NCI-H1436 treated with DMSO at 0.1 percent for 48 hours (cell line): ENCODE measurements around the gene CACNA2D3.

Experiments
- DNase-seq: peaks from one replicate; lab custom pipeline; 2025; lab: John Stamatoyannopoulos, UW

The CACNA2D3 gene

DNA sequence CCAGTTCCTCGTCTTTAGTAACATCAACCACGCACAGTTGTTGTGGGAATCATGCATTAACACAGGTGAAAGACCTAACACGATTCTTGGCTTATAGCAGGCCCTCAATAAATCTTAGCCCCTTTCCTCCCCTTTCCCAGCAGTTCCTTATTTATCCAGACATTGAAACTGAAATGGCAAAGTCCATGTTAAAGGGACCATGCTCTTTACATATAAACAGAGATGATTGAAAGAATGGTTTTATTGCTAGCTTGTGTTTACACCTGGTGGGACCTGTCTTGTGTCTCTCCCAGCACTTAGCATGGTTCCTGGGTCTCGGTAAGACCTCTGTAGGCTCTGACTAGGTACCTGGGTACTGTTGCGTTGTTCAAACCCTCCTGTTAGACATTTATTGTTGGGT is 553.7 kb downstream of the CACNA2D3 start:
- DNase-seq, result no peak

DNA sequence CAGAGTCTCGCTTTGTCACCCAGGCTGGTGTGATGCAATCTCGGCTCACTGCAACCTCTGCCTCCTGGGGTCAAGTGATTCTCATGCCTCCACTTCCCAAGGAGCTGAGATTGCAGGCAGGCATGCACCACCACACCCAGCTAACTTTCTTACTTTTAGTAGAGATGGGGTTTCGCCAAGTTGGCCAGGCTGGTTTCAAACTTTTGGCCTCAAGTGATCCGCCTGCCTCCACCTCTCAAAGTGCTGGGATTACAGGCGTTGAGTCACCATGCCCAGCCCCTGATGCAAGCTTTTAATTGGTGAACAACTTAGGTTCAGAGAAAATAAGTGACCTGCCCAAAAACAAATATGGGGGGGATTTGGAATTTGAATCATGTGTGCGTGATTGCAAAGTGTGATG is 559.4 kb downstream of the CACNA2D3 start:
- no peak for DNase-seq

DNA sequence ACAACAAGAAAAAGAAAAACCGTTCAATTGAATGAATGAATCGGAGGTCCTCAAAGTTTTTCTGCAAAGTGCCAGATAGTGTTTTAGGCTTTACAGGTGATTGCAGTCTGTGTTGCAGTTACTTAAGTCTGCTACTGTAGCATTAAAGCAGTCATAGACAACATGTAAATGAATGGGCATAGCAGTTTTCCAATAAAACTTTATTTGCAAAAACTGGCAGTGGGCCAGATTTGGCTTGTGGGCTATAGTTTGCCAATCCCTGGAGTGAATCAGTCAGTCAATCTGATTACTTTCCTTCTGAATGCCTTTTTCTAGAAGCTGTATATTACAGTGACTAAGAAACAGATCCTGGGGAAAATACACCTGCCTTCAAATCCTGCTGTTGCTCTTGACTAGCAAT is 562.9 kb downstream of the CACNA2D3 start:
- no peak for DNase-seq

DNA sequence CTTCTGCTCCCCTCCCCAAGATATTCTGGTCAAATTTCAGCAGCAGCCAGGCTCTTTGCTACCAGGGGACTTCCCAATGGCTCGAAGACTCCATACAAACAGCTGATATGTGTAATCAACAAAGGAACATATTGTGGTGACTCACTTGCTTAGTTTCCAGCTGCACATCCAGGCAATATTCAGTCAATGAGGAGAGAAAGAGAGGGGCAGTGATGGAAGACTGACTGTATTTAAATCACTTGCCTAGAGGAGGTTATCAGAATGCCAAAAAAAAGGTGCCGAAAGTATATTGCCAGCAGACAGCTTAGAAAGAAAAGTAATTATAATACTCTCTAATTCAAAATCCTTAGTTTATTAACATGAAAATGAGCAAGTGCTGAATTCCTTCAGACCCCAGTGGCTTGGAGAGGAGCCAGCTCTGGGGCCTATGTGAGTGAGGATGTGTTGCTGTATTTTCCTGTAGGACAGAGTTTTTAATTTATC is 569.0 kb downstream of the CACNA2D3 start:
- no peak for DNase-seq

DNA sequence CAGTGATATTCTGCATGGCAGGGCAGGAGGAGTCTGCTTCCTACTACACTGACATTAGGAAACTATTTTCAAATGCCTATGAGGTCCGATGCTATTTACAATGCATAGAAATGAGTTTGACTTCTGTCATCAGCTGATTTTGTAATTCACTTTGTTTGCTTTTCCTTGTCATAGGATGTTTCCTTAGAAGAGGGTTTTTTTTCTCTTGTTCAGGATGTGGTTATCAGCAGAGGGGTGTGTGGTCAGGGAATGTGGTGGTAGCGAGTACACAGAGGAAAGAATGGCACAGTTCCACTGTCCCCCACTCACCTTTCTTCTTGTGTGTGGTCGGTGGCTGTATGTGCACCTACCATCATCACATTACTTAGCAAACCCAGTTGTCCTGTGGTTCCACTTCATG is 574.0 kb downstream of the CACNA2D3 start:
- no peak for DNase-seq

DNA sequence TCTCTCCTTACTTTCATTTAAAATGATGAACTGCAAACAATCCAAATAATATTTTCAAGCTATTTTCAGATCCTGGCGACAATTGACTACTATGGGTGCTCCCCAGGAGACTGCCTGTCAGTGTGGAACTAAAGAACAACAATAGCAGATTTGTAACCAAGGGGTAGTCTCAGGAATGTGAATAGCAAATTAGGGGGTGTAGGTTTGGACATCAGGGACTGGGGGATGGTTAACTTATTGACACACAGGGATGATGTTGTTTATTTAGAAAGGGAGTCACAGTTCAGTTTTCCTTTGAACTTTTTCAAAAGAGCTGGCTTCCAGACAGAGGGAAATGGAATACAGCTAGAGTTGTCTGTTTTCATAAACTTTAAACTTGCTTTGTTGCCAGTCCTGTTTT is 575.7 kb downstream of the CACNA2D3 start:
- DNase-seq, result no peak

DNA sequence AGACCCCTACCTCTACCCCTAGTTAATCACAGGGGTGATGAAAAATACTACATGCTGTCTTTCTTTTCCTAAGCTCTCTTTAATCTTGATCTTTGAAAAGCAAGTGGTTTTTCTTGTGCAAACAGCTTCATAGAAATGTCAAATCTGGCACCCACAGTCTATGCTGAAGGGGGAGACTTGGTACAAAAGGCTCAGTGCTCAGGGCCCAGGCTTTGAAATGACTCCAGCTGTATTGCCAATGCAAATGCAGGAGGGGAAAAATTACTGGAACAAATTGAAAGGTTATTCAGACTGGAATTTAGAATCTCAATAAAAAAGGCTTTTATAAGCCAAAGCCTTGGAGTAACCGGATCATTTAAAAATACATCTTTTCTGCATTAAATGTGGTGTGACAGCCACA is 581.6 kb downstream of the CACNA2D3 start:
- DNase-seq, result no peak

DNA sequence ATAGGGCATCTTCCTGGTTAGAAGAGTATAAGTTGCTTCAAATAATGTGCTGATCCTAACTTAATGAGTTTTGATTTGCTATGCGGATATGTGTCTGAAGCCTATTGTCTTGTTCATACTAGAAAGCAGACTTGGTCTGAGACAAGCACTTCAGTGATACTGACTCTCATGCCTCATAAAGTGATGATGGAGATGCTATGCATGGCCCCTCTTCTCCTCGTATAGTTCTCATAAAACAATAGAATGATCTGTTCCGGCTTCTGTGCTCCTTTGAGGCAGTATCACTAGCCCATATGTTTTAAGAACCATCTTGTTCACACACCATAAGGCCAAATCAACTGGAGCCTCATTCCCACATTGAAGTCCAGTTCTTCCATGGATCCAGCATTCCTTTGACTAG is 583.4 kb downstream of the CACNA2D3 start:
- DNase-seq, result no peak

DNA sequence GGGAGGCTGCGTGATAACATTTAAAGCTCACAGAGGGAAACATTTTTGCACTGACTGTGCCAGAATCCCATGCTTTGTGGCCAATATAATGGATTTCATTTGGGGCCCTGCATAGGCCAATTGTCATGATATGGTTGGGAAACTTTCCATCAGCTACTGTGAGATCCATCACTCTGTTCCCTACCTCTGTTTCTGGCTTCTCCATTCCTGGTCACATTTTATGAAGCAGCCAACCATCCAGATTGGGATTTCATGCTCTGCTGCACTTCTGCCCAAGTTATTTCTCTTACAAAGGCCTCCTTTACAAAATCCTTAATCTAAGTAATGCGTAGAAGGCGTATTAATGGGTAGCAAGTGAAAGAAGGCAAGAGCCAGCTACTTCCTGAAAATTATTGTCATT is 584.4 kb downstream of the CACNA2D3 start:
- DNase-seq, result no peak

DNA sequence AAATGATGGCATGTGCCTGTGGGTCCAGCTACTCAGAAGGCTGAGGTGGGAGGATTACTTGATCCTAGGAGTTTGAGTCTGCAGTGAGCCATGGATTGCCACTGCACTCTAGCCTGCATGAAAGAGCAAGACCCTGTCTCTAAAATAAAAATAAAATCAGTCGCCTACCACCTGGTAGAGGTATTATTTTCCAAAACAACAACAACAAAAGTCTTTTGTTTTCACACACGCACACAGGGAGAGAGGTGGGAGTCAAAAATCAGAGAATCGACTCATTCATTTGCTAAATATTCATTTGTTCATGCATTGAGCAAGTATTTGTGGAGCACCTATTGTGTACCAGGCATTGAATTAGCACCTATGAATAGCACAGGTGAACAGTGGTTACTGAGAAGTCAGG is 587.4 kb downstream of the CACNA2D3 start:
- no peak for DNase-seq

DNA sequence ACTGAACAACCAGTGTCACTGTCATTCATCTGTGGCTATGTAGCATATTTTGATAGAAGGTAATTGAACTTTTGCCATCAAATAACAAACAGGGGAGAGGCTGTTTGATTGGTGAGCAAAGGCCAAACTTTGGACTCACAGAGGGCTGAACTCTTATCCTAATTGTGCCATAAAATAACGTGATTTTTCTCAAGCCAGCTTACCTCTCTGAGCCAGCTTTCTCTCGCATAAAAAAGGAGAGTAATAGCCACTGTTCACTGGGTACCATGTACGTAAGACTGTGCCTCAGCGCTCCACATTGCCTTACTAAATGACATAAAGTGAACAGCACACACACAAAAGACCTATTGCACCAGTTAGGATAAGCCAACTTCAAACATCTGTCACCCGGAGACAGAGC is 588.6 kb downstream of the CACNA2D3 start:
- no peak for DNase-seq

DNA sequence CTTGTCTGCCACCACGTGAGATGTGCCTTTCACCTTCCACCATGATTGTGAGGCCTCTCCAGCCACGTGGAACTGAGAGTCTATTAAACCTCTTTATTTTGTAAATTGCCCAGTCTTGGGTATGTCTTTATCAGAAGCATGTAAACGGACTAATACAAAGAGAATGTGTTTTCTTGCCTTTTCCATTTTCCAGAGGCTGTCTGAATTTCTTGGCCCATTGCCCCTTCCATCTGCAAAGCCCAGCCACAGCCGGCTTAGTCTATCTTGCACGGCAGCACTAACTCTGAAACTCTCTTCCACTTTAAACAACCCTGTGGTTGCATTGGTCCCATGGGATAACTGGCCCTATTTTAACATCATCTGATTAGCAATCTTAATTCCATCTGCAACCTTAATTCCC is 590.2 kb downstream of the CACNA2D3 start:
- no peak for DNase-seq

DNA sequence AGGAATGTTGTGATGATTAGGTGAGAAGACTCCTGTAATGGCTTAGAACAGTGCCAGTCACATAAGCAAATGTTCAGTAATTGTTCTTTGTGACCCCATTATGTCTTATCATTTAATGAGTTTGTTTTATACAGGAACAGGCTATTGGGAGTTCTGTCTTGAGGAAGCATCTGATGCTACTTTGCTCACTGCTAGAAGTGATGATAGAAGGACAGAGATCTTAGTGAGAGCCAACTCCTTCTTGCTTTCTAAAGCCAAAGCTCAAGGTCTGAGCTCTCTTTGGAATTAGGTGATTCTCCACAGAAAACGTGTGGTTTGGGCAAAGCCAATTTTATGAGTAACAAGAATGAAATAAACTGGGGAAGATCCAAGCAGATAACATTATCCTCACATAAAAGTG is 590.7 kb downstream of the CACNA2D3 start:
- no peak for DNase-seq

DNA sequence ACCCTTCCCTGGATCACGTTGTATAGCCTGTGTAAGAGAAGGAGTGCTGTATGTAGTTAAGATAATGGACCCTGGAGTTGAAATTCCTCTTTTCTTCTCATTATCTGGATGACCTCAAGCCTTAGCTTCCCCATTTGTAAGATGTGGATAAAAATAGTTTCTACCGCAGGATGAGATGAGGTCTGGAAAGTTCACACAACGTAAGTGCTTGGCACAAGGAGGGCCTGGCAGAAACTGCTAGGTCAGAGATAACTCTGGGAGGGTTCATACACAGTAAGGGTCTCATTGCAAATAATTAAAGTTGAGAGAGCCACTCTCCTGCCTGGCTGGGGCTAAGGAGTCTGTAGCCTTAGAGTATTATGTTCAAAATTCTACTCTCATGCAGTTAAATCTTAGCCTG is 591.1 kb downstream of the CACNA2D3 start:
- no peak for DNase-seq

DNA sequence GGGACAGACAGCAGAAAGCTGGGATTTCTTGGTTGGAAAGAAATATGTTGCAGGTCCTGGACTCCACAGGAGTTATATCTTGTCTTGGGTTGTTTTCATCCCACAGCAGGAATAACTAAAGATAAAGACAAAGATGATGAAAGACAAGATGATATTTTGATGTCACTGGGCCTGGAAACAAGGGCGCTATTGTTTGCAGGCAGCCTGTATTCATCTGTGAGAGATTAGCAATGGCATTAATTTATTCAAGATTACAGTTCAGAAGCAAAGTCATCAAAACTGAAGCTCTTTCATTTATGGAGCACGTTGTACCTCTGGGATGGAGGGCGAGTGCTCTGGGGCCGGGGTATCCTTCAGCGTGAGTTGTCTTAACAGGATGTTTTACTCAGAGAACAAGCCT is 591.7 kb downstream of the CACNA2D3 start:
- DNase-seq, result no peak

DNA sequence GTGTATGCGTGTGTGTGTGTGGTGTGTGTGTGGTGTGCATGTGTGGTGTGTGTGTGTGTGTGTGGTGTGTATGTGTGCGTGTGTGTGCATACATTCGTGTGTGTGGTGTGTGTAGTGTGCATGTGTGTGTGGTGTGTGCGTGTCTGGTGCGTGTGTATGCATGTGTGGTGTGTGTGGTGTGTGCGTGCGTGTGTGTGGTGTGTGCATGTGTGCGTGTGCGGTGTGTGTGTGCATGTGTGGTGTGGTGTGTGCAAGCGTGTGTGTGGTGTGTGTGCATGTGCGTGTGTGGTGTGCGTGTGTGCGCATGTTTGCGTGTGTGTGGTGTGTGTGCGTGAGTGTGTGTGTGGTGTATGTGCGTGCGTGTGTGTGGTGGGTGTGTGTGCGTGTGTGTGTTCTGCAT is 595.2 kb downstream of the CACNA2D3 start:
- no peak for DNase-seq

DNA sequence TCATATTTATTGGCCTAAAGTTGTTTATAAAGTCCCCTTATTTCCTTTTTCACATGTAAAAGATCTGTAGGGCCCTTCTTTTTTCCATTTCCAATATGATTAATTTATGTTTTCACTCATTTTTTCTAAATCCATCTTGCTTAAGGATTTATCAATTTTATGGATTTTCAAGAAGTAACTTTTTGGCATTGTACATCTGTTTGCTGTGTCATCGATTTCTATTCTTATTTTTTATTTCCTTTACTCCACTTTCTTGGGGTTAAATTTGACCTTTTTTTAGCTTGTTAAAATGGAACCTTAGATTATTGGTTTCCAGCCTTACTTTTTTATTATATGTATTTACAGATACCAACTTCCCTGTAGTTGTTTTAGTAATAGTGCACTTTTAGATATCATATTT is 597.6 kb downstream of the CACNA2D3 start:
- no peak for DNase-seq

DNA sequence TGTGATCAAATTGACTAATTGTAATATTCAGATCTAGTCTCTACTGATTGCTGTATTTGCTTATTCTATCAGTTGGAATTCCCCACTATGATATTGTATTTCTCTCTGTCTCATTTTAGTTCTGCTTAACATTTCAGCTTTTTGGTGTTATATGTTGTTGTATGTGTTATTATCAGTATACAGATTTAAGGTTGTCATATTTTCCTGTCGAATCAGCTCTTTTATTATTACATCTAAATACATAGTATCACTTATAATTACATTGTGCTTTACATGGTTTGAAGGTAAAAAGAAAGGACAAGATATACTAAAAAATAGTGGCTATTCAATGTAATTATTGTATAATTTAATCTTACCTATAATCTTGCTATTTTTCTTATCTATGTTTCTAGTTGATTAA is 598.3 kb downstream of the CACNA2D3 start:
- no peak for DNase-seq

DNA sequence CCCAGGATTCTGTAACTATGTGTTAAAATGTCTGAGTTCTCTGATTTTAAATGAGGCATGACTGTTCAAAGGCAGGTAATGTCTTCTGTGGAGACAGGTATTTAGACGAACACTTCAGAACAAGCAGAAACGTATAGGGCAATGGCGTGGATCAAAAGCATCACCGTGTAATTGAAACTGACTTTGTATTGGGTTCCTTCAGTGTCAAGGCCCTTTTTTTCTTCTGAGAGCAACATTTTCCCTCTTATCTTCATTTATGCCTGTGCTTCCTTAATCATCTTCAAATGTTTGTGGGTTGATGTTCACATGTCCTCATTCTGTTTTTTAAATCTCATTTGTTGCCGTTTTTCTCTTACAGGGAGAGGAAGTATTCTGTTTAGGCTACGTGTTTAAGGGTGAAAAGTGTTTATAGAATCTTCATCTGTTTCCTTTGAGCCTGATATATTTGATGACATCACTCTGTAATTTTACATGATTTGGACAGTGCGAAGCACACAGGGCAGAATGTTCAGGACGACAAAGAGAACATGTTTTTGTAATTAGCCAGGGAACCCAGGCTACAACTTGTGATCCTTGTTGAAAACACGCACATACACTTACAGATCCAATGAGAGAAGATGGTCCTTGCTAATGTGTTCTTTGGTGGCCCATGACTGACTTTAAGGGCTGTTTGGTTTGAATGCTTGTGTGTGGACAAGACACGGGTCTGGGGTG is 609.5 kb downstream of the CACNA2D3 start:
- no peak for DNase-seq

DNA sequence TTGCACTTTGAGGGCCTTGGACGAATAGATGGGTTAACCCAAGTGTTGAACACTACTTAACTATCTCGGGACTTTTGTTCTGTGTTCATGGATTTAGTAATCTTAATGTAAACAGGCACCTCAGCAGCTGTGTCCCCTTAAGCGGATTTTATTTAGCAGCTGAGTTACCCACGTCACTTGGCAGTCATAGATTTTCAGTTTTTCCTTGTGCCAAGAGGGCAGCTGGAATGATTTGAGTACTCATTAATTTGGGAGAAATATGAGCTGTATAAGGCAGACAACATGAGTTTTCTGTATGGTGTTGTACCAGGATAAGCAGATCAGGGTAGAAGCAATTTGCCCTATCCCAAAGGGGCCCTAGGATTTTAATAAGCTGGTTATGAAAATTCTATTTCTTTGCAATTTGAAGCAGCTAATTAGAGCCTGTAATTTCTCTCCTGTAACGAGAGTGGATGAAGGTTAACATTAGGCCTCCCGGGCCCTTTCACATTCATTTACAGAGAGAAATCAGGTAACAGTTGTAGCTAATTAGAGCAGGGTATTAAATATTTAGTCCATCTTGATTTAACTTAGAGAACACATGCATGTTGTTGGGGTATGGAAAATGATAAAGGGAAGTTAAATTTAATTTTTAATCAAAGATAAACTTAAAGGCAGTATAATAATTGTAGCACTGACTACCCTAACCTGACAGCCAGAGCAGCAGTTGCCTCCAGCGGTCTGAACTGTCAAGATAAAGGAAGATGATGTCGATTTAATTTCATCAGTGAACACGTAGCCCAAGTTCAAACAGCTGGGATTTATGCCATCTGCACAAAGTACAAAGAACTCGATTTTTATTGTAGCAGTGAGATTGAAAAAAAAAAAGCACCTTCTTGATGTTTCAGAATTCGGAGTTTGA is 611.0 kb downstream of the CACNA2D3 start:
- peak; percentile 33 for DNase-seq

DNA sequence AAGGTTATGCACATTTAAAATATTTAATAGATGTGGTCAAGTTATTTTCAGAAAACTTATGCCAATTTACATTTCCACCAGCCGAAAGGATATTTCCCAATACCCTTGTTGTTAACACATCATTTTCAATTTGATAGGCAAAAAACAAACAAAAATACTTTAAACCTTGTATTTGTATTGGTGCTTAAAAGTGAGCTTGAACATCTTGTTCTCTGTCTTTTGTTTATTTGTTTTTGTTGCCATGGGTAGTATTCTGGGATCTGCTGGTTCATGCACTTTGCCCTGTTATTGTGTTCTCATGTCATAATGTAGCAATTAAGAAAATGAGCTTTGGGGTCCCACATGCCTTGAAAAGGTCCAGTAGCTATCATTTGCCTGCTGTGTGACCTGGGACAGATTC is 614.1 kb downstream of the CACNA2D3 start:
- no peak for DNase-seq

DNA sequence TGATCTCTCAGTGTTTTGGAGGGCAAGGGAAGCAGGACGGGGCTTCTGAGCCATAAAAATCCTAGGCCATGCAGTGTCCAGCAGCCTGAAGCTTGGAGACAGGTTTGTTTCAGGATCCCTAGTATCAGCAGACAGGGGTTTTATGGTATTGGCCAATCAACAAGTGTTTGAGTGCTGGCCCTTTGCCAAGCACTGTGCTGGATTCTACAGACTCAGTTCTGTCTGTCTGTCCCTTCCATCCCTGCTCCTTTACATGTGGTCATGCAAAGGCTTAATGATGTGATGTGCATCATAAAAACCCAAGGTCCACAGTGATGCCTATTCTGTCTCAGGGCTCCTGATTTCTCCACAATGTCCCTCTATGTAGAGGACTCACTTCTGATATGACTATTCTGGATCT is 621.4 kb downstream of the CACNA2D3 start:
- DNase-seq, result no peak

DNA sequence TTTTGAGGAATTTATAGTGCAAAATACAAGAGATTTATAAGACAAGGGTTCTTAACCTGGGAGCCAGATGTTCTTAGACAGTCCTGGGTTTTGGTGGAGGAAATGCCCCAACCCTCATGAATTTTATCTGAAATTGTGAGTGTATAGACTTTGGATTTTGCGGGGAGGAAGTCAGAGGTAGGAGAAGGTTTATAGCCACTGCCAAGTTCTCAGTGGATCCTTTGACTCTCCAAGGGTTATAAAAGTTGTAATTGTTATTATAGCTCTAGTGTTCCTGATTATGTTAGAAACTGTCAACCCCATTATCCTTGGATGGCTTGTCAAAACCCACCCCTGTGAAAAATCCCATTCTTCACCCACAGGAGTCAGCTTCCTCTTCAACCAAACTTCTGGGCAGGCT is 621.9 kb downstream of the CACNA2D3 start:
- DNase-seq, result no peak
